ENCODE data around the gene AP3B1.
"Not testable (repeated sequence)": the region's sequence is repeated elsewhere in the genome, so short reads cannot be mapped to it uniquely, and the experiment has no call there.

Gene AP3B1

GRCh38 chr5:78132507-78132906, 162.0 kb downstream of the AP3B1 start:
- ATAC-seq = no peak

GRCh38 chr5:78129597-78129996, 164.9 kb downstream of the AP3B1 start:
- ATAC-seq = no peak

- no peak for ATAC-seq
Measured at GRCh38 chr5:78127875-78128274, 166.6 kb downstream of the AP3B1 start.

- no peak for ATAC-seq
Measured at GRCh38 chr5:78126536-78126935, 168.0 kb downstream of the AP3B1 start.

GRCh38 chr5:78116167-78116566, 178.3 kb downstream of the AP3B1 start:
- ATAC-seq = no peak

GRCh38 chr5:78113689-78114264, 180.7 kb downstream of the AP3B1 start:
- no peak for ATAC-seq

GRCh38 chr5:78112931-78113330, 181.6 kb downstream of the AP3B1 start:
- ATAC-seq = no peak

- no peak for ATAC-seq
Measured at GRCh38 chr5:78109891-78110324, 184.6 kb downstream of the AP3B1 start.

GRCh38 chr5:78108564-78108963, 185.9 kb downstream of the AP3B1 start:
- ATAC-seq = no peak

- ATAC-seq = no peak
Measured at GRCh38 chr5:78103232-78103918, 191.1 kb downstream of the AP3B1 start.

- ATAC-seq = no peak
Measured at GRCh38 chr5:78102500-78102899, 192.0 kb downstream of the AP3B1 start.

- ATAC-seq = no peak
Measured at GRCh38 chr5:78095125-78095524, 199.4 kb downstream of the AP3B1 start.

GRCh38 chr5:78090002-78090401, 204.5 kb downstream of the AP3B1 start:
- no peak for ATAC-seq

- no peak for ATAC-seq
Measured at GRCh38 chr5:78078858-78079257, 215.6 kb downstream of the AP3B1 start.

GRCh38 chr5:78077369-78078068, 217.0 kb downstream of the AP3B1 start:
- ATAC-seq = no peak

GRCh38 chr5:78076351-78076750, 218.1 kb downstream of the AP3B1 start:
- ATAC-seq = no peak

- ATAC-seq = no peak
Measured at GRCh38 chr5:78075301-78075700, 219.2 kb downstream of the AP3B1 start.

- ATAC-seq = not testable (repeated sequence)
Measured at GRCh38 chr5:78070691-78071090, 223.8 kb downstream of the AP3B1 start.

GRCh38 chr5:78067581-78067980, 226.9 kb downstream of the AP3B1 start:
- ATAC-seq = not testable (repeated sequence)

- ATAC-seq = not testable (repeated sequence)
Measured at GRCh38 chr5:78066722-78067121, 227.8 kb downstream of the AP3B1 start.

GRCh38 chr5:78065663-78066062, 228.8 kb downstream of the AP3B1 start:
- no peak for ATAC-seq

GRCh38 chr5:78064941-78065472, 229.5 kb downstream of the AP3B1 start:
- no peak for ATAC-seq

GRCh38 chr5:78063495-78063894, 231.0 kb downstream of the AP3B1 start:
- ATAC-seq = no peak

- no peak for ATAC-seq
Measured at GRCh38 chr5:78062645-78063044, 231.9 kb downstream of the AP3B1 start.
